Epithelial cell of esophagus (primary cell): Measurements from ENCODE around the gene CD200R1.
A peak's percentile ranks its signal among the peaks of the same experiment; 100 is the strongest.

Experiments
- DNase-seq: peaks from one replicate; pipeline ENCODE4 v3.0.0; 2010; ENCODE audit warnings: low read depth
- H3K4me3 ChIP-seq: 2 replicates; pipeline ENCODE4 v1.5.1; 2011; ENCODE audit warnings: mild to moderate bottlenecking, low read length, control low read depth
- CTCF ChIP-seq: IDR thresholded peaks from 2 replicates; pipeline ENCODE4 v1.5.1; 2011; ENCODE audit warnings: low read depth, mild to moderate bottlenecking, low read length, control low read depth, inconsistent platforms; ENCODE audit not compliant: insufficient read depth; ENCODE audit errors: missing control alignments

Gene CD200R1

DNA sequence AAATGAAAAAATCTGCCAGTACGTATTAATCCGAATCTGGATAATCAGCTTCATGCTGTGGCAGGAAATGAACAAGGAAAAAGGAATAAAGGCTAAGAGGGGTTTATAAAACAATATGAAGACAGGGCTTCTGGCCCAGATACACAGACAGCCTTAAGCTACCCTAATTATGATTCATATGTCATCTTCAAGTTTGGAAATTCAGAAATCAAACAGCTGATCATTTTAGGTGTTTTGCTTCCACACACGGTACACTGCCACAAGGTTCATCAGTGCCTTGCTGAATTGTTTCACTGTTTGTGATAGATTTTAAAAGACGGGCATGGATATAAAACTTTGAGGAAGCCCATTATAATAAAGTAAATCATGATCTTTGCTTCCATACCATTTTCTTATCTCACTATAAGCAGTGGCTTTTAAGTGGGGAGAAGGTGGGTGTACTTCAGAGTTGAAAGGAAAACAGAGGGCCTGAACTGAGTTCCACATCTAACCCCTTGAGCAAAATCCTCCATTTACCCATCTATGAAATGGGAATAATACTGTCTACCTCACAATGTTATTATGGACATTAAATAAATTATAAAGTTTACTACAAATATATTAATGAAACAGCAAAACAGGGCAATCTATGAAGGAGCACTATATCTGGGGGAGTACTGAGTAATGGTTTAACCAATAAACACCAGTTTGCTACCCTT, 31.6 kb upstream of the CD200R1 start:
- DNase-seq, result no peak
- no peak for TF ChIP-seq CTCF
- H3K4me3 ChIP-seq, result no peak overlapping the region

DNA sequence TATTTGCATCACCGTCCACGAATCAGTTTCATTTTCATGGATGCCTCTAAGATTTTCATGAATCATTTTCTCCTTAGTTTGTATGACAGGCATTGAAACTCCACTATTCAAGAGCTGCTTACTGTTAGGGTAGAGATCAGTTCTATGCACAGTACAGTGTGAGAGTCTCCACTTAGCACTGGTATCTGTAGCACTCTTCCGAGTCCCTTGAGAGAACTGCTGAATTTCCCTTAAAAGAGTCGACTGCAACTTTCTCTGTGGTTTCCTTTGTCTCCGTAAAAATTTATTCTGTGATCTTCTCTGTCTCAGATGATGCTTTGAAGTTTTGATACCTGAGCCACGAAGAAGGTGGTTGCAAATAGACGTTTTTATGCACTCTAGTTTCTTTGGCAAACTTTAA, 30.7 kb upstream of the CD200R1 start:
- no peak overlapping the region for H3K4me3 ChIP-seq
- no peak for DNase-seq

GRCh38 chr3:113002679-113003078, 27.8 kb upstream of the CD200R1 start:
- no peak for TF ChIP-seq CTCF
- peak; percentile 19 for DNase-seq
- H3K4me3 ChIP-seq, result no peak overlapping the region

More for the DNA sequence above, 30.7 kb upstream of the CD200R1 start:
- TF ChIP-seq CTCF, result no peak

DNA sequence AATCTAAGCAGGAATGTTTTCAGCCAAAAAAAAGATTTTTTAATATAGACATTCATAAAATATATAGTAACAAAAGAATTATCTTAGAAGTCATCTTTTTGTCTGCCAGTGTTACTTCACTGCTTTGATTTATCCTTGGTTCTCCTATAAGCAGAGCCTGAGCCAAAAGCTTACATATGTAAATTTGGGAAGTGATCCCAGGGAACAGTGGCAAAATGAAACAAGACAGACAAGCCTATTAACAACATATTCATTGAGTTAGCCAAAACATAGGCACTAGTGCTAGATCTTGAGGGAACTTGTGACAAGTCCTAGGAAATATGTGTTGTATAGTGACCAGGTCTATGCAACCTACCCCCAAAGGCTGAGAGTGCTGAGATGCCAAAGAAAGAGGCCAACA, 27.1 kb upstream of the CD200R1 start:
- TF ChIP-seq CTCF, result no peak
- DNase-seq, result no peak
- H3K4me3 ChIP-seq, result no peak overlapping the region

GRCh38 chr3:113000691-113001090, 25.8 kb upstream of the CD200R1 start:
- TF ChIP-seq CTCF, result no peak

GRCh38 chr3:112995800-112996199, 20.9 kb upstream of the CD200R1 start:
- no peak overlapping the region for H3K4me3 ChIP-seq
- no peak for TF ChIP-seq CTCF
- no peak for DNase-seq

More at GRCh38 chr3:113000691-113001090, 25.8 kb upstream of the CD200R1 start:
- DNase-seq, result no peak
- H3K4me3 ChIP-seq, result no peak overlapping the region

DNA sequence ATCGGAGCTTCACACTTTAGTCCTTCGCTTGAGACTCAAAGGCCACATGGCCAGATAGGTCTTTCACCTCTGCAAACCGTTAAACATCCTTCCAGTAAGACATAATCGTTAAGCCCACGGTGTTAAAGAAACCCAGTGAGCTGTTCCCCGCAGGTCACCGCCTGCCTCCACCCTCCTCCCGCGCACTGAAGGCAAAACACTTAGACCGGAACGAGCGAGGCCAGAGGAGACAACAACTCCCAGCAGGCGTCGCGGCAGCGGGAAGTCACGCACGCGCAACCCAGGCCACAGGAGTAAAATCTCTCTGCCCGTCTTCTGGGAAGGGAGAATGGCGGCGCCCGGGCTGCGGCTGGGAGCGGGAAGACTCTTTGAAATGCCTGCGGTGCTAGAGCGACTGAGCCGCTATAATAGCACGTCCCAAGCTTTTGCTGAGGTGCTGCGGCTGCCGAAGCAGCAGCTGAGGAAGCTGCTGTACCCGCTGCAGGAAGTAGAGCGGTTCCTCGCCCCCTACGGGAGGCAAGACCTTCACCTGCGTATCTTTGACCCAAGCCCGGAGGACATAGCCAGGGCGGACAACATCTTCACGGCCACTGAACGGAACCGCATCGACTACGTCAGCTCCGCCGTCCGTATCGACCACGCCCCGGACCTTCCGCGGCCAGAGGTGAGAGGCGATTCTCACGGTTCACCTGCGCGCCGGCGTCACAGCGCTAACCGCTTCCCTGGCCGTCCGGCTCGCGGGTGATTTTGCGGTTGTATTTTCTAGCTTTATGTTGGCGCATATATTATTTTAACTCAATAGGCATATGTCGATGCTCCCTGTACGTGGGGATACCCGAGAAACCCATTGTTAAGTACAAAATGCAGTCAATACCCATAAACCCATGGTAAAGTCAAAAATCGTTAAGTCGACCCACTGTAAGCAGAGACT, 16.0 kb upstream of the CD200R1 start, which contains the start of gene GTPBP8:
Gene GTPBP8, plus strand, starts transcription at position 313 of the 931 bp plus-strand sequence. Its CDS starts 16 bp downstream, at position 329.
- peak within 1 kb of the TSS; percentile 90 for H3K4me3 ChIP-seq
- DNase-seq, result peak; percentile 91
- TF ChIP-seq CTCF, result peak; percentile 11
